GM19043 (cell line): Measurements from ENCODE around the gene LIX1L.
A peak's percentile ranks its signal among the peaks of the same experiment; 100 is the strongest.
"Not testable (repeated sequence)": the region's sequence is repeated elsewhere in the genome, so short reads cannot be mapped to it uniquely, and the experiment has no call there.

Source experiments
- ATAC-seq: cut with Tn5 transposase; IDR thresholded peaks from one replicate; pipeline ENCODE4 v1.9.1; 2021; ENCODE audit warnings: low read depth; ENCODE audit not compliant: unreplicated experiment

The LIX1L gene

GRCh38 chr1:145942871-145943270 lies 14.9 kb downstream of the LIX1L start:
- ATAC-seq = no peak

GRCh38 chr1:145942405-145942804 lies 15.4 kb downstream of the LIX1L start:
- ATAC-seq = no peak

- ATAC-seq = no peak
Measured at GRCh38 chr1:145937436-145937835, 20.4 kb downstream of the LIX1L start.

- no peak for ATAC-seq
Measured at GRCh38 chr1:145936247-145936646, 21.6 kb downstream of the LIX1L start.

- ATAC-seq = no peak
Measured at GRCh38 chr1:145935708-145936107, 22.1 kb downstream of the LIX1L start.

GRCh38 chr1:145932522-145933009 lies 25.3 kb downstream of the LIX1L start:
- ATAC-seq = not testable (repeated sequence)

- ATAC-seq = no peak
Measured at GRCh38 chr1:145927916-145928643, 29.7 kb downstream of the LIX1L start.

- peak; percentile 96 for ATAC-seq
Measured at GRCh38 chr1:145927063-145927886, 30.5 kb downstream of the LIX1L start, which contains the start of gene RBM8A. Gene RBM8A (minus strand): TSS chr1:145927484. CDS start chr1:145927426, 58 bp downstream.

GRCh38 chr1:145926686-145927062 lies 31.1 kb downstream of the LIX1L start:
- no peak for ATAC-seq

- ATAC-seq = no peak
Measured at GRCh38 chr1:145922266-145922665, 35.6 kb downstream of the LIX1L start.

- ATAC-seq = not testable (repeated sequence)
Measured at GRCh38 chr1:145920297-145920696, 37.5 kb downstream of the LIX1L start.

- ATAC-seq = no peak
Measured at GRCh38 chr1:145918992-145919939, 38.6 kb downstream of the LIX1L start.

- ATAC-seq = peak; percentile 84
Measured at GRCh38 chr1:145918144-145918991, 39.4 kb downstream of the LIX1L start, which contains the start of gene PEX11B. Gene PEX11B (minus strand): TSS chr1:145918717. CDS start chr1:145918688, 29 bp downstream.

- ATAC-seq = no peak
Measured at GRCh38 chr1:145917595-145917994, 40.2 kb downstream of the LIX1L start.

GRCh38 chr1:145916745-145917144 lies 41.1 kb downstream of the LIX1L start:
- ATAC-seq = no peak

GRCh38 chr1:145912128-145912641 lies 45.6 kb downstream of the LIX1L start:
- no peak for ATAC-seq

GRCh38 chr1:145908653-145909052 lies 49.2 kb downstream of the LIX1L start:
- no peak for ATAC-seq

- no peak for ATAC-seq
Measured at GRCh38 chr1:145906954-145907753, 50.7 kb downstream of the LIX1L start.
